Mesodermal cell (in vitro differentiated cells): ENCODE data around the gene AGAP1.

Source experiments
- H3K27ac ChIP-seq: 2 replicates; pipeline ENCODE4 v1.7.0; 2013; ENCODE audit warnings: mild to moderate bottlenecking, low read depth, low read length, moderate library complexity; ENCODE audit not compliant: severe bottlenecking
- H3K36me3 ChIP-seq: 2 replicates; pipeline ENCODE4 v1.7.1; 2013; ENCODE audit warnings: mild to moderate bottlenecking, low read length, moderate library complexity; ENCODE audit not compliant: control insufficient read depth, insufficient read depth
- H3K4me1 ChIP-seq: one replicate; pipeline ENCODE4 v1.7.1; 2013; ENCODE audit warnings: mild to moderate bottlenecking, low read length; ENCODE audit not compliant: insufficient read depth, control insufficient read depth, poor library complexity, severe bottlenecking
- H3K4me3 ChIP-seq: 2 replicates; pipeline ENCODE4 v1.7.0; 2013; ENCODE audit warnings: low read length, control low read depth, mild to moderate bottlenecking; ENCODE audit not compliant: insufficient read depth, poor library complexity, severe bottlenecking; ENCODE audit errors: extremely low read depth
- H3K9me3 ChIP-seq: 2 replicates; pipeline ENCODE4 v1.7.1; 2013; ENCODE audit warnings: mild to moderate bottlenecking, low read length, moderate library complexity; ENCODE audit not compliant: control insufficient read depth
- WGBS, 2 experiments: methylation state at CpG; one replicate each; pipeline ENCODE4 v1.1.5; 2013; ENCODE audit warnings: missing lambda C conversion rate in 2 of 2; ENCODE audit not compliant: insufficient coverage in 2 of 2; 5-methylcytosine and 5-hydroxymethylcytosine counted together

AGAP1 gene

GRCh38 chr2:235747001-235747785, 253.3 kb downstream of the AGAP1 start:
- H3K36me3 ChIP-seq: peaks cover 63% of the 10 kb centered on the region
- H3K27ac ChIP-seq: no peak overlapping the region
- WGBS, 2 experiments: 93 to 95% methylated on average over 20 to 22 of the region's 23 CpGs
- H3K4me1 ChIP-seq: no peaks in the 10 kb centered on the region
- H3K4me3 ChIP-seq: no peak overlapping the region
- no peaks in the 10 kb centered on the region for H3K9me3 ChIP-seq

GRCh38 chr2:235747786-235748091, 253.9 kb downstream of the AGAP1 start:
- 81 to 88% methylated on average over 6 of the region's 6 CpGs for WGBS, 2 experiments
- Histone ChIP-seq H3K27ac (no peak overlapping the region), H3K4me3 (no peak overlapping the region), H3K9me3 (no peaks in the 10 kb centered on the region), H3K4me1 (no peaks in the 10 kb centered on the region), H3K36me3 (peaks cover 62% of the 10 kb centered on the region)

DNA sequence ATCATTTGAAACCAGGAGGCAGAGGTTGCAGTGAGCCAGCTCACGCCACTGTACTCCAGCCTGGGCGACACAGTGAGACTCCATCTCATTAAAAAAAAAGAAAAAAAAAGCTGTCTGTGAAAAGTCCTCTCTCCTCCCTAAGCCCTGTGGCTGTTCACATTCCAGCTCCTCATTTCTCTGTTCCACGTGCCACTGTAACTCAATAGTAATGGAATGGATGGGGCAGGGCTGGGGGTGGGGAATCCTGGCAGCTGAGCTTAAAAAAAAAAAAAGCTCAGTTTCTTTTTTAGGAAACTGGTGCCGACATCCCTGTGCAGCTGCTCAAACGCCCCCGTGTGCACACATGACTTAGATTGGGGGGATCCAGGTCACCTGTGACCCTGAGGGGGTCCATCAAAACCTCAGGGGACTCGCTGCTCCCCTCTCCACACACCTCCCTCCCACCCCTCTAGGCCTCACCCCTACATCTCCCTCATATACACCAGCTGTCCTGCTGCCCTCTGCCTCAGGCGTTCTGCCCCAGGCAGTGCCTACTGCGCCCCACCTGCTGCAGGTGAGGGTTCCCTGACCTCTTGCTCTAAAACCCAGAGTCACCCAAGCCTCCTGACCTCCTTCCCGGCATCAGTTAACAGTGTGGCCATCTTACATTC, 255.4 kb downstream of the AGAP1 start:
- H3K4me1 ChIP-seq: no peaks in the 10 kb centered on the region
- 93 to 94% methylated on average over 7 to 8 of the region's 10 CpGs for WGBS, 2 experiments
- H3K4me3 ChIP-seq: no peak overlapping the region
- peaks cover 49% of the 10 kb centered on the region for H3K36me3 ChIP-seq
- H3K27ac ChIP-seq: no peak overlapping the region
- H3K9me3 ChIP-seq: no peaks in the 10 kb centered on the region

DNA sequence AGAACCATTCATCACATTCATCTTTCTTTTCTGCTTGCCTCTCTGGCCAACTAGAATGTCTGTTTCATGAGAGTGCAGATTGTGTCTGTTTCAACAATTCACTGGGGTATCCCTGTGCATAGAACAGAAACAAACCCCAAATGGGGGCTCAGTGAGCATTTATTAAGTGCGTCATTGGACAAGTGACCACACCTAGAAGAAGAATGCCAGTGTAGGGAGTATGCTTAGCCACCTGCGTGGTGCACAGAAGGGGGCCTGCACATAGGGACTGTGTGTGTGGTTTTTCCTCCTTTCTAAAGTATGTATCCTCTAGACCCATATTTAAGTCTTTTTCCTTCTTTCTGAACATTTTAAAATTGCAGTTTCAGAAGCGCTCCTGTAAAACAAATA, 255.9 kb downstream of the AGAP1 start:
- Histone ChIP-seq H3K36me3 (peaks cover 44% of the 10 kb centered on the region), H3K4me3 (no peak overlapping the region), H3K27ac (no peak overlapping the region), H3K4me1 (no peaks in the 10 kb centered on the region), H3K9me3 (no peaks in the 10 kb centered on the region)
- 100% methylated on average over 1 of the region's 3 CpGs; no CpG with 5 or more reads in 1 of the 2 experiments for WGBS, 2 experiments

- Histone ChIP-seq H3K27ac (no peak overlapping the region), H3K4me1 (no peaks in the 10 kb centered on the region), H3K9me3 (no peaks in the 10 kb centered on the region), H3K4me3 (no peak overlapping the region), H3K36me3 (peaks cover 34% of the 10 kb centered on the region)
- no CpG with 5 or more reads among the region's 4 CpGs for WGBS, 2 experiments
Measured at GRCh38 chr2:235752846-235753245, 259.0 kb downstream of the AGAP1 start.

DNA sequence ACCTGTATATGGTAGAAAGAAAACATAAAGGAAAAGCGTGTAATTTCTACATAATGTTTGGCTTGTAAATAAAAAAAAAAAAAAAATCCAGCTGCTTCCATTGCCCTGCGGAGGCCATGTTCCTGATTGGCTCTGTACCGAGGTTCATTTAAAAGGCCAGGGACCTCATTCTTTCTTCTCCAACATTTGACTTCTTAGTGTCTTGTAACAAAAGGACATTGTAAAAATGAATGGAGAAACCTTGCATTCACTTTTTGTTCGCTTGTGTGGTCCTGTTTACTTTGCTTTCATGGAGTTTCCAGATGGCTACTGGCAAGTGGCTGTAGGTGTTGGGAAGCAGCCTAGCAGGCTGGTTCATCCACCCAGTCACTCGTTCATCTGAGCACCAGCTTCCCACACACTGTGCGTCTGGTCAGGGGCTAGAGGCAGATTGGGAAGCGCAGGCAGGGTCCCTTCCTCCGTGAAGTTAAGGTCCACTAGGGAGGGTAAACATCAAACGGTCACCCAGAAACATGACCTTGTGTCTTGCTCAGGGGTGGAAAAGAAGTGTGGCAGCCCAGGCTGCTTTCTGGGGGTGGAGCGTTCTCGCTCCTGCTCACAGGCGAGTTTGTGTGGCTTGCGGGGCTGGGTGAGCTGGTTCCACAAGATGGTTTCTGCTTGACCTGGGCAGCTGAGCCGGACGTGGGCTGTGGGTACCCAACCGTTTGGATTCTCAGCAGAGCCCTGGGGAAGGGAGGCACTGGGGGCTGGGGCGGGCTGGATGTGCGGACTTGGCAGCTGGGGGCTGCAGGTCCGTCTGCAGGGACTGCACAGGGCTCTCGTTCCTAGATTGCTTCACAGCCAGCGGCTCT, 260.7 kb downstream of the AGAP1 start:
- 93 to 94% methylated on average over 14 to 16 of the region's 21 CpGs for WGBS, 2 experiments
- no peaks in the 10 kb centered on the region for H3K9me3 ChIP-seq
- H3K4me3 ChIP-seq: no peak overlapping the region
- H3K4me1 ChIP-seq: no peaks in the 10 kb centered on the region
- peaks cover 28% of the 10 kb centered on the region for H3K36me3 ChIP-seq
- H3K27ac ChIP-seq: no peak overlapping the region

DNA sequence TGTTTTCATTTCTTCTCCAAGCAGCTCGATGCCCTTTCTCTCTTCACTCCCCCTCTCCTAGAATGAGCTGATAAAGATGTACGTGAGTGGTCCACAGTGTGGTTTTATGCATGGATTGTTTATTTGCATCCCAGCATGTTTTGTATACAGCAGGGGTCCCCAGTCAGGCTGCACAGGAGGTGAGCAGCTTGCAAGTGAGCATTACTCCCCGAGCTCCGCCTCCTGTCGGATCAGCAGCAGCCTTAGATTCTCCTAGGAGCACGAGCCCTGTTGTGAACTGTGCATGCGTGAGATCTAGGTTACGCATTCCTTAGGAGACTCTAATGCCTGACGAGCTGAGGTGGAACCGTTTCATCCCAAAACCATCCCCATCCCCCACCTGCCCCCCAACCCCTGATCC, 262.6 kb downstream of the AGAP1 start:
- peaks cover 20% of the 10 kb centered on the region for H3K36me3 ChIP-seq
- no peak overlapping the region for H3K4me3 ChIP-seq
- H3K27ac ChIP-seq: no peak overlapping the region

DNA sequence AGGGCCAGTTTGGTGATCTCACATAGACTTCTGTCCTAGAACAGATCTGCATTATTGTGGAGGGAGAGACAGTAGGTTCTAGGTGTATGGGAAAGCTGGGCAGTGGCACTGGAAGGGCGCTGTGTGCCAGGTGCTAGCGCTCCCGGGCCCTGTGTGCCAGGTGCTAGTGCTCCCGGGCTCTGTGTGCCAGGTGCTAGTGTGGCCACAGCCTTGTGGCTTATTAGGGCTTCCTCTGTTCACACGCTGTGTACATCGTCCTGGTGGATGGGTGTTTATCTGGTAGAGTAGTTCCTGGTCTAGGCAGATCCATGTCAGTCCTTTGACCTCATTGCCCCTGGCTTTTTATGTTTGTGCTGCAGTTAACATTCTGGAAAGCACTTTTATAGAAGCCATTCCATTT, 263.4 kb downstream of the AGAP1 start:
- Histone ChIP-seq H3K4me3 (no peak overlapping the region), H3K9me3 (no peaks in the 10 kb centered on the region), H3K36me3 (peaks cover 22% of the 10 kb centered on the region), H3K4me1 (no peaks in the 10 kb centered on the region), H3K27ac (no peak overlapping the region)
- WGBS, 2 experiments: 90 to 97% methylated on average over 5 to 6 of the region's 6 CpGs

More for the DNA sequence above, 262.6 kb downstream of the AGAP1 start:
- Histone ChIP-seq H3K4me1 (no peaks in the 10 kb centered on the region), H3K9me3 (no peaks in the 10 kb centered on the region)
- 84 to 88% methylated on average over 4 to 6 of the region's 10 CpGs for WGBS, 2 experiments

DNA sequence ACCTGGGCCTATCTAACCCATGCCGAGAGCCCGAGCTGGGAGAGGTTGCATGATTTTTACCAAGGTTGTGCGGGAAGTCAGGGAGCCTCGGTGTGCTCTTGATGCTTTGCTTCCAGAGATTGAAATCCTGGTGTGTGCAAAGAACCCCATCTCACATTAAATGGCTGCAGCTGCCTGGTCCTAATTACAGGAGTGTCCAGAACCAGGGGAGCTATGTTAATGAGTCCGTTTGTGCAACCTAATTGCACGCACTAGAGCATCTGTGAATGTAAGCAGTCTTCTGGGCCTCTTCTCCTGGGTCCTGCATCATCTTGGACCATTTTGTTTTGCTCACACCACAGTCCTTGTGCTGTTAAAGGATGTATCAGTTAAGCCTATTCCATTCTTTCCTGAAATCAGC, 263.8 kb downstream of the AGAP1 start:
- Histone ChIP-seq H3K4me1 (no peaks in the 10 kb centered on the region), H3K27ac (no peak overlapping the region), H3K36me3 (peaks cover 23% of the 10 kb centered on the region), H3K4me3 (no peak overlapping the region), H3K9me3 (no peaks in the 10 kb centered on the region)
- 94 to 98% methylated on average over 4 to 6 of the region's 6 CpGs for WGBS, 2 experiments

DNA sequence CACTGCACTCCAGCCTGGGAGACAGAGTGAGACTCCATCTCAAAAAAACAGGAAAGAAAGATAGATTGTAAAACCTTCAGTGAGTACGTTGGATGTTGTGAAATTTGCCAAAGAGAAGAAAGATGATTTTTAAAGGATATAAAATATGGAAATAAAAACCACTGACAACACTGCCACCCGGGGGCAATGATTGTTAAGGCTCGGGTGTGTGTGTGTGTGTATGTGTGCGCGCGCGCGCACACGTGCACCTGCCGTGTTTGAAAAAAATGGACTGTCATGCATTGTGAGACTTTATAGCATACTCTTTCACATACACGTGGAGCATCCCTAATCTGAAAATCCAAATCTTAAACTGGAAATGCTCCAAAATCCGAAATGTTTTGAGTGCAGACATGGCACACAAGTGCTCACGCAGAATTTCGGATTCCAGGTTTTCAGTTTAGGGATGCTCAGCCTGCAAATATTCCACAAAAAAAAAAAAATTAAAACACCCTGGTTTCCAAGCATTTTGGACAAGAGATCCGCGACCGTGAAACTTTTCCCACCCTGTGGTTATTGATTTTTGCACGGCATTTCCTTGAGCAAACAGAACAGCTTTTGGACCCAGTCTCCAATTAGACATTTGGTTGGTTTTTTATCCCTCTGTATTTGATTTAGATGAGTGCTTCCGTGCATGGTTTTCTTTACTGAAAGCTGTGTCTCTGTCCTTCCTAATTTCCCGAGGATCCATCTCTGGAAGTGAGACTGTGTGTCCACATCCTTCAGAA, 269.2 kb downstream of the AGAP1 start:
- Histone ChIP-seq H3K4me1 (no peaks in the 10 kb centered on the region), H3K27ac (no peak overlapping the region), H3K4me3 (no peak overlapping the region), H3K9me3 (no peaks in the 10 kb centered on the region), H3K36me3 (peaks cover 26% of the 10 kb centered on the region)
- 87 to 91% methylated on average over 5 to 11 of the region's 20 CpGs for WGBS, 2 experiments
